HG03060 (cell line): ENCODE data around the gene SPACA5B.
"Not testable (repeated sequence)": the region's sequence is repeated elsewhere in the genome, so short reads cannot be mapped to it uniquely, and the experiment has no call there.

ENCODE experiments used
- ATAC-seq: cut with Tn5 transposase; IDR thresholded peaks from one replicate; pipeline ENCODE4 v1.9.1; 2021; ENCODE audit warnings: low read depth, moderate number of reproducible peaks; ENCODE audit not compliant: unreplicated experiment

The SPACA5B gene

DNA sequence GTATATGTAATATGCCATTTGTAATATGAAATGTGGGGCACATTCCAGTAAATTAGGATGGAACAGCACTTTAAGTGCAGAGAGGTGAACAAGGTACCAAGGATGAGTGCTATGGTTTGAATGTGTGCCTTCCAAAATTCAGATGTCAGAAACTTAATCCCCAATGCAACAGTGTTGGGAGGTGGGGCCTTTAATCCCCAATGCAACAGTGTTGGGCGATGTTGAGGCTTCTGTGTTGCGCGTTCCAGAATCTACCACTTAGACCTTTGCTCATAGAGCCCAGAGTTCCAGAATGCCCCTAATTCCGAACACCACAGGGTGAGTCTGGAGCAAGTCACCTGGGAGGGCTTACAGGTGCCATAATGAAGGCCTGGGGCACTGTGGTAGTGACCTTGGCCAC lies at the start of gene SPACA5B:
TSS of gene SPACA5B (plus strand) at position 301 of the 400 bp plus-strand sequence. CDS start at position 363, 62 bp downstream.
- not testable (repeated sequence) for ATAC-seq

DNA sequence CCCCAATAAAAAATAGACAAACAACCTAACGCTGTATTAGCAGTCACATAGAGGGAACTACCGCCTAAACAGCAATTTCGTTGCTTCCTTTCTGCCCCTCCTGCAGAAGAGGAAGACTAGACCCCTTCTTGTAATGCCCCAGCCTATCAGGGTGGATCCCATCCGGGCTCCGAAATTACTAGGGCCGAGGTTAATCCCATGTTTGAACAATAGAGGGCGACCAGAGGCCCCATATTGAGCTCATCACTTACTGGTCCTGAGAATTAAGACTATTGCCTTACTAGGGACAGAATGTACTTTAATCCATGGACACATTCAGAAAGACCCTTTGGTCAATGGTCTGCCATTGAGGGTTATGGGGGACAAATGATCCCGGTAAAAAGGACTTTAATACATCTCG lies 47.2 kb upstream of the SPACA5B start:
- ATAC-seq = no peak

DNA sequence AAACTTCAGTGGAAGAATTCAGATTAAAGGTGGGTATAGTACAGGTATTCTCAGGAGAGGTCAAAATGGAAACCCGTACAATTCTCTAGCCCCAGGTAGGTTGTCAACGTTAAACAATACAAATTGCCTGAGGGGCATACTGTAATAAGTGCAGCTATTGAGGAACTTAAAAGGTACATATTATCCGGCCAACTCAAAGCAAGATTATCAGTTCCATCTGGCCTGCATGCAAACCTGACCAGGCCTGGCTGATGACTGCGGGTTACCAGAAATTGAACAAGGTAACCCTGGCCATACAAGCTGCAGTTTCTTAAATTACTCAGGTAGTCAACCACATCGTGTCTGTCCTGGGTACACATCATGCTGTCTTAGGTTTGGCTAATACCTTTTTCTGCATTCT lies 46.7 kb upstream of the SPACA5B start:
- ATAC-seq = no peak

DNA sequence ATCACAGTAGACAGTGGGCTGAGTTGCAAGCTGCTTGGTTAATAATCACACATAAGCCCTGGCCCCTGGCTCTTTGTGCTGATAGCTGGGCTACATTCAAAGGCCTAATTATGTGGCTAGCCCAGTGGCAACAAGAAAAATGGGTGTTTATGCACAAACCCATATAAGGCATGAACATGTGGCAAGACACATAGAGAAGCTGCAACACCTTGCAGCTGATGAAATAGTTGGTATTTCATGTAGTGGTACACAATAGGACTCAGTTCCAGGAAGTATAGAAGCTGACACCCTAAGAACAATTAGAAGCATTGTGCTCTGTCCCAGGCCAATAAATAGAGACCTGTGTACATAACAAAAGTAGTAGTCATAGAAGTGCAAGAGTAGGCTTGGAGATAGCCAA lies 44.3 kb upstream of the SPACA5B start:
- ATAC-seq = no peak

DNA sequence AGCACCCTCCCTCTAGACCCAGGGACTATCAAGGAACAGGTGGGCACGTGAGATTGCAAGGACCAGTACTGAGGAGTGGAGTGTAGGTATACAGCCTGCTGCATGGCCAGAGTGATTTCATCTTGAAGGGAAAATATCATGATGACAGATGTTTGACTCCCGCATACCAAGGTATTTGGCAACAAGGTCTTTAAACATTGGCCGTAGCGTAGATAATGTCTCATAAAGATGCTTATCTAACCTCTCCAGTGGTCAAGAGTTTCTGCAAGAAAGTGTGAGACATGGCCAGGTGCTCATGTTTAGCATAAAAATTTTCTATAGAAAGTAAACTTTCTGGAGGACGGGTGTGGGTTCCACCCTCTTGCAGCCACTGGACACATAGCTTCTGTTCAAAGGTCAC lies 40.3 kb upstream of the SPACA5B start:
- no peak for ATAC-seq

DNA sequence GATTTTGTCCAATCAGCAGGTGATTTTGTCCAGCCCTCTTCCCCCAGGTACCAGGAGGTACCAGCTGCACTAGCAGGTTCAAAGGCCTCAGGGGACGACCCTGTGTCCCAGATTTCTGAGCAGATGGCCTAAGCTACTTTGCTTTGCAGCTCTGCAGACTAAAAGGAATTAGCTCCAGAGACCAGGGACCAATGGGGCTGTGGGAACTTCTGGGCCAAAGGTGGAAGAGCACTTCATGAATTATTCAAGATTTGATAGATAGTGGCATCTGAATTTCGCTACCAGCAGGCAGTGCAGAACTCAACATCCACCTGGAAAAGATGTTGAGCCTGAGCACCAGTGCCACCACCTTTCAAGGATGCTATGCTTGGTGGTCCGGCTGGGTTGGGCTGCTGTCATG lies 37.9 kb upstream of the SPACA5B start:
- not testable (repeated sequence) for ATAC-seq

DNA sequence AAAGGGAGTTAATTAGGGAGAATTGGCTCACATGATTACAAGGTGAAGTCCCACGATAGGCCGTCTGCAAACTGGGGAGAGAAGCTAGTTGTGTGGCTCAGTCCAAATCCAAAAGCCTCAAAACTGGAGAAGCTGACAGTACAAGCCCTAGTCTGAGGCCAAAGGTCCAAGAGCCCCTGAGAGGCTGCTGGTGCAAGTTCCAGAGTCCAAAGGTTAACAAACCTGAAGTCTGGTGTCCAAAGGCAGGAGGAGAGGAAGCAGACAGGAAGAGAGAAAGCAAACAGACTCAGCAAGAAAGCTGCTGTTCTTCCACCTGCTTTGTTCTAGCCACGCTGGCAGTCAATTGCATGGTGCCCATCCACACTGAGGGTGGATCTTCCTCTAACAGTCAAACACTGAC lies 29.0 kb upstream of the SPACA5B start:
- no peak for ATAC-seq

DNA sequence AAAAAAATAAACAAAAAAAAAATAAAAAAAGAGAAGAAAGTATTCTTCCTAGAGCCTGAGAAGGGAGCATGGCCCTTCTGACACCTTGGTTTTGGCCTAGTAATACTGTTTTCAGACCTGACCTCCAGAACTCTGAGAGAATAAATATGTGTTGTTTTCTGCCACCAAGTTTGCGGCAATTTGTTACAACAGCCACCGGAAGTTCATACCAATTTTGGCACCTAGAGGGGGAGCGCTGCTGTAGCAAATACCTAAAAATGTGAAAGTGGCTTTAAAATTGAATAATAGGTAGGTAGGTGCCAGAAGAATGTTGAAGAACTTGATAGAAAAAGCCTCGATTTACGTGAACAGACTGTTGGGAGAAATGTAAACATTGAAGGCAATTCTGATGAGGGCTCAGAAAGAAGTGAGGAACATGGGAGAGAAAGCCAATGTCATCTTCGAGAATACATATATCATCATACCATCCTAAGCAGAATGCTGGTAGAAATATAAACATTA lies 27.5 kb upstream of the SPACA5B start:
- ATAC-seq = no peak

DNA sequence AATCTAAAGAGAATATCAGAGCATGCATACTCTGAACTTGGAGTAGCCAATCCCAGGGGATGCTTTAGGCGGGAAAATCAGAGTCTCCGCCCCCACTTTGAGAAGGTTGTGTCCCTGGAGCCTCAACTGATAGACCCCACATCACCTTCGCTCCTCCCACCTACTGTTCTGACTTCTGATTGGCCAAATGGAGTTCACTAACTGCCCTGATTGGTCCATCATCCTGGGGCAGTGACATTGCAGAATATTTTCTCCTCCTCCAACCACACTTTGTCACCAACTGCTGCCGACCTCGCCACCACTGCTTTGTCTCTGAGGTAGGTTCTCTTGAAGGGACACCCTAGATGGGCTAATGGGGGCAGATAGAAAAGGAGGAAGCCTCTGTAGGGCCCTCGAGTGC lies 22.7 kb upstream of the SPACA5B start:
- ATAC-seq = no peak

DNA sequence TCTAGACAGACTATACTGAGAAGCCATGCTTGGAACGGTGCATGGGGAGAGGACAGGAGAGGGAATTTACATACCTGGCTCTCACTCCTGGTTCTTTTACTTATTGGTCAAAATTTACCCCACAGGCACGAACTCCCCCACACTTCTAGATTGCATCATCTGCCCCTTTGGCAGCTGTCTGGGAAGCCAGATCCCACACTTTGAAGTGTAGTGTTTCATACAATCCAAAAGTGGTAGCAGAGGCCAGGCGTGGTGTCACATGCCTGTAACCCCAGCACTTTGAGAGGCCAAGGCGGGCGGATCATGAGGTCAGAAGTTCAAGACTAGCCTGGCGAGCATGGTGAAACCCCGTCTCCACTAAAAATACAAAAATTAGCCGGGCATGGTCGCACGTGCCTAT lies 5.1 kb upstream of the SPACA5B start:
- ATAC-seq = not testable (repeated sequence)

DNA sequence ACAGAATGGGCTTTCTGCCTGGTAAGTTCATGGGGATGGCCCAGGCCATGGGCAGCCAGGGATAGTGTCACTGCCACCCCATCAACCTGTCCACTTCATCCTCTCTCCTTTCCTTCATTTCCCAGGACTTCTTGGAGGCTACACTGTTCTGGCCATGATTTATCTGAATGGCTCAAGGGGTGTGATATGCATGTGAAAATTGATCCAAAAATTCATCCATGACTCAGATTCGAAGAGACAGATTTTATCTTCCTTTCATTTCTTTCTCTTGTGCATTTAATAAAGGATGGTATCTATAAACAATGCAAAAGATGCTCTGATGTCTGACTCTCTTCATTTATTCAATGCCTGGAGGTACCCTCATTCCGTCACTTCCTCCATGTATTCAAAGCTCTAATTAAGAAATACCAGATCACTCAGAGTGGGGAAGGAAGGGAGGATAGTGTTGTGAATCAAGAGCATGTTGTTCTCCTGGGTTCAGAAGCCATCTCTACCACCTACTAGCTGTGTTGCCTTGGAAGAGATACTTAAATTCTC lies 1.9 kb downstream of the SPACA5B start:
- not testable (repeated sequence) for ATAC-seq

DNA sequence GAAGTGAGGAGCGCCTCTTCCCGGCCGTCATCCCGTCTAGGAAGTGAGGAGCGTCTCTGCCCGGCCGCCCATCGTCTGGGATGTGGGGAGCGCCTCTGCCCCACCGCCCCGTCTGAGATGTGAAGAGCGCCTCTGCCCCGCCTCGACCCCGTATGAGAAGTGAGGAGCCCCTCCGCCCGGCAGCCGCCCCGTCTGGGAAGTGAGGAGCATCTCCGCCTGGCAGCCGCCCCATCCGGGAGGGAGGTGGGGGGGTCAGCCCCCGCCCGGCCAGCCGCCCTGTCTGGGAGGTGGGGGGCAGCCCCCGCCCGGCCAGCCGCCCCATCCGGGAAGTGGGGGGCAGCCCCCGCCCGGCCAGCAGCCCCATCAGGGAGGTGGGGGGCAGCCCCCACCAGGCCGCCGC lies 8.7 kb downstream of the SPACA5B start:
- not testable (repeated sequence) for ATAC-seq

DNA sequence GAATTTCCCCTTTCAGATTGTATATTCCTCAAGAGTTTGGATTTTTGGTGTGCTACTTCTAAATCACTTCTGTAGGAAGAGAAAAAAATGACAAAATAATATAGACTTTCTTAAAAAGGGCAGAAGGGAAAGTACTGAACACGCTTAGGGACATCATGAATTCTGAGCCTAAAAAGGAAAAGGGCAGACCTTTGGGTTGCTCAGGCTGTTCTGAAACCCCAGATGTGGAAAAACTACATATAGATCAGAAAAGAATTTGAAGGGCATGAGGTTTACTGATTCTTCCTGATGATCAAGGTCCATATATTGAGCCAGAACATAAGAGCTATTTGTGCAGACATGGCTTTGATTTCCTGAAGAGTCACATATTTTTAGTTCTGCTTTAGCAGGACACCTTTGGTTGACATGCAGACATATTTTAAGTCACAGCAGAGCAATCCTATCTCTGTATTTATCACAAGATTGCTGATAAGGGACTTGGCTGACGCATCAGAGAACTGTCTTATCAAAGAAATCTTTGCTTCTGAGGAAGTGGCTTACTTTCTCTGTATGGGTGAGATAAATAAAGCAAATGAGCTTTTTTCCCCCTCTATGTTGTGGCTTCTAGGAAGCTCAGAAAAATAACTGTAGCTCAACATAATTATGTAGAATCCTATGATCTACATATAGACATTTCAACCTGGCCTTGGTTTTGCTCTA lies 11.5 kb downstream of the SPACA5B start:
- ATAC-seq = not testable (repeated sequence)

DNA sequence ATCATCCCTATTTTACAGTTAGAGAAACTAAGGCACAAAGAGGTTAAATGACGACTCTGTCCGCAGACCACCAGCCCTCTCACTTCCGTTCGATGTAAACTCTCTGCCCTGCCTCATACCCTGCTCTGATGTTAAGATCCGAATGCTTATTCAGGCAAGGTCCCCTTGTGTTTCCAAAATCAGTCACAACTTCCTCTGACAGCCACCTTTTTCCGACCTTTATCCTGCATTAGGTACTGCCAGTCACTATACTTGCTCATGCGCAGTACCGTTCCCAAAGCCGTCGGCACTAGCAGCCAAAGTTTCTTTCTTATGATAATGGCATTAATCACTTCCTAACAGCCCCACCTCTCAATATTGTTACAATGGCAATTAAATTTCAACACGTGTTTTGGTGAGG lies 12.3 kb downstream of the SPACA5B start:
- ATAC-seq = not testable (repeated sequence)

DNA sequence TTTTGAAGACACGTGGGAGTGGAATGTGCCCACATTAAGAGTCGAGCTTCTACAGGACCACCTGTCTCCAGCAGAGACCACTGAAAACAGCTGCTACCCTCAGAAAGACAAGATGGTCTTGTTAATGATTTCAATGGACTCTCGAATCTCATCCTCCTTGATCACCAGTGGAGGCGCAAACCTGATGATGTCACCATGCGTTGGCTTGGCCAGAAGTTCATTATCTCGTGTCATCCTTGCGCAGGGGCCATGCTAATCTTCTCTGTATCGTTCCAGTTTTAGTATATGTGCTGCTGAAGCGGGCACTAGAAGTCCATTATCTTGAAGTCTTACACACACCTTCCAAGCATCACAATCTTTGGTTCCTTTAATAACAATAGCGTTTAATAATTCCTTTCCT lies 23.3 kb downstream of the SPACA5B start:
- no peak for ATAC-seq

DNA sequence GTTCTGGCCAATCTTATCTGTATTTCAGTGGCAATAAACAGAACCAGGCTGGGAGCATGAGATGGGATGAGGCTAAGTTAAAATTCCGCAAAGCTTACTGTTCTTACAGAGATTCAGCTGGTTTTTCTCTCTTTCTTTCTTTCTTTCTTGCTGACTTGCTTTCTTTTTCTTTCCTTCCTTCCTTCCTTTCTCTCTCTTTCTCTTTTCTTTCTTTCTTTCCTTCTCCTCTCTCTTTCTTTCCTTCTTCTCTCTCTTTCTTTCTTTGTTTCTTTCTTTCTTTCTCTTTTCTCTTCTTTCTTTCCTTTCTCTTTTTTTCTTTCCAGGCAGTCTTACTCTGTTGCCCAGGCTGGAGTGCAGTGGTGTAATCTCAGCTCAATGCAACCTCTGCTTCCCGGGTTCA lies 24.4 kb downstream of the SPACA5B start:
- ATAC-seq = no peak

DNA sequence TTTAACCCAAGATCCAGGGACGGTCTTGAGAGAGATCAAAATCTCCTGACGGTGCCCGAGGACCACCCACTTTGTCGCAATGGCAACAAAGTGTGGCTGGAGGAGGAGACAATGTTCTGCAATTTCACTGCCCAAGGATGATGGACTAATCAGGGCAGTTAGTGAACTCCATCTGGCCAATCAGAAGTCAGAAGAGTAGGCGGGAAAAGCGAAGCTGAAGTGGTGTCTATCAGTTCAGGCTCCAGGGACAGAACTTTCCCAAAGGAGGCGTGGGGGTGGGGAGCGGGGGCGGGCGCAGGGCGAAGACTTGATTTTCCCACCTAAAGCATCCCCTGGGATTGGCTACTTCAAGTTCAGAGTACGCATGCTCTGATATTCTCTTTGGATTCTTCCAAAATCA lies 25.6 kb downstream of the SPACA5B start:
- no peak for ATAC-seq

DNA sequence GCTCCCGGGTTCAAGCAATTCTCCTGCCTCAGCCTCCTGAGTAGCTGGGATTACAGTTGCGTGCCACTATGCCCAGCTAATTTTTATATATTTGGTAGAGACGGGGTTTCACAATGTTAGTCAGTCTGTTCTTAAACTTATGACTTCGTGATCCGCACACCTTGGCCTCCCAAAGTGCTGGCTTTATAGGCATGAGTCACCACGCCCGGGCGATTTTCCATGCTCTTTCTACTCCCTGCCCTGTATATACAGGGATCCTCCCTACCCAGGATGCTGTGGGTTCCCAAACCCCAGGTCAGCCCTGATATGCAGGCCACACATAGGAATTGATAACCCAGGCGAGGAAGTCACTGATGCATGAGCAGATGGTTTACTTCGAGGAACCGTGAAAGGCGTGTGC lies 34.8 kb downstream of the SPACA5B start:
- ATAC-seq = no peak

DNA sequence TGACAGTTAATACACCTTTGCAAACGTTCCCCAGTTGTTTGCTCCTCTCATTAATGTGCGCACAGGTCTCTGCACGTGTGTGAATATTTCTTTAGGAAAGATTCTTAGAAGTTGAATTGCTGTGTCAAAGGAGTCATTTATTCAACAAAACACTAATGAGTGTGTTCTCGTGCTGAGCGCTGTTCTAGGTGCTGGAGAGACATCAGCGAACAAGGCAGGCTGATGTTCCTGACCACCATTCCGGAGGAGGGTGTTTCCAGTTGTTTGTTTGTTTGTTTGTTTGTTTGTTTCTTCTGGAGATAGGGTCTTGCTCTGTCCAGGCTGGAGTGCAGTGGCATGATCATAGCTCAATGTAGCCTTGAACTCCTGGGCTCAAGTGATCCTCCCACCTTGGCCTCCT lies 35.9 kb downstream of the SPACA5B start:
- not testable (repeated sequence) for ATAC-seq

DNA sequence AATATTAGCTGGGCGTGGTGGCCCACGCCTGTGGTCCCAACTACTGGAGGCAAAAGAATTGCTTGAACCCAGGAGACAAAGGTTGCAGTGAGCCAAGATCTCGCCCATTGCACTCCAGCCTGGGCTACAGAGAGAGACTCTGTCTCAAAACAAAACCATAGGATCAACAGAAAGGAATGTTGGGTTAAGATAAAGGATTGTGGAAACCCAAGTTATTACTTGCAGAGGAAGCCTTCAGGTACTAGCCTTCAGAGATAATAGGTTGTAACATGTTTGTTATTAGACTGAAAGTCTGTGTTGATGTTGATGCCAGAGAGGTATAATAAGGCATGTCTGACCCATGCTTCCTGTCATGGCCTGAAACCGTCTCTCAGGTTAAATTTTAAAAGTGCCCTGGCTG lies 49.3 kb downstream of the SPACA5B start:
- no peak for ATAC-seq

DNA sequence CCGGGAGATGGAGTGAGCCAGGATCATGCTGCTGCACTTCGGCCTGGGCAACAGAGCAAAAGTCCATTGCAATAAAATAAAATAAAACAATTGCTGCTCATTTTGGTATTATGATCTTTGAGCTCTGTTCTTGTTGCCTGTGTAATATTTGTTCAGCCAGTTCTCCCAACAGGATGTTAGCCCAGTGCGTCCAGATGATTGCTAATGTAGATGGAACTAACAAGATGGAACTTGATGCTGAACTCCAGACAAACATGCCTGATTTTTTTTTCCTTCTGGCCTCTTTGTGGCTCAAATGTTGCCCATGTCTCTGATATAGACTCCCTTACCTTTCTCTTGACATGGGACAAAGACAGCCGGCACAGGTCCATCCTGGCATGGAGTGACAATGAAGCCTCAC lies 50.4 kb downstream of the SPACA5B start:
- no peak for ATAC-seq

DNA sequence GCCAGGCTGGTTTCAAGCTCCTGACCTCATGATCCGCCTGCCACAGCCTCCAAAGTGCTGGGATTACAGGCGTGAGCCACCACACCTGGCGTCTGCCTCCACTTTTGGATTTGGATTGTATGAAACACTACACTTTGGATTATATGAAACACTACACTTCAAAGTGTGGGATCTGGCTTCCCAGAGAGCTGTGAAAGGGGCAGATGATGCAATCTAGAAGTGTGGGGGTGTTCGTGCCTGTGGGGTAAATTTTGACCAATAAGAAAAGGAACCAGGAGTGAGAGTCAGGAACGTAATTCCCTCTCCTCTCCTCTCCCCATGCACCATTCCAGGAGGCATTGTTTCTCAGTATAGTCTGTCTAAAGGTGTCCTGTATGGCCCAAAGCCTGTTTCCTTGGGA lies 51.5 kb downstream of the SPACA5B start:
- ATAC-seq = not testable (repeated sequence)
